ENCODE results near the gene IER5L. TPM values are rescaled to one million over a fixed set of nuclear protein-coding genes. Genes with fewer than 3 reads are reported as not detected.

The IER5L gene
- total and polyA plus RNA-seq, 9 of the 15 experiments (the other 6 are each of a cell fraction or from before 2014, with no cell fraction given): 0.14 to 11.9 (median 0.52) TPM

DNA sequence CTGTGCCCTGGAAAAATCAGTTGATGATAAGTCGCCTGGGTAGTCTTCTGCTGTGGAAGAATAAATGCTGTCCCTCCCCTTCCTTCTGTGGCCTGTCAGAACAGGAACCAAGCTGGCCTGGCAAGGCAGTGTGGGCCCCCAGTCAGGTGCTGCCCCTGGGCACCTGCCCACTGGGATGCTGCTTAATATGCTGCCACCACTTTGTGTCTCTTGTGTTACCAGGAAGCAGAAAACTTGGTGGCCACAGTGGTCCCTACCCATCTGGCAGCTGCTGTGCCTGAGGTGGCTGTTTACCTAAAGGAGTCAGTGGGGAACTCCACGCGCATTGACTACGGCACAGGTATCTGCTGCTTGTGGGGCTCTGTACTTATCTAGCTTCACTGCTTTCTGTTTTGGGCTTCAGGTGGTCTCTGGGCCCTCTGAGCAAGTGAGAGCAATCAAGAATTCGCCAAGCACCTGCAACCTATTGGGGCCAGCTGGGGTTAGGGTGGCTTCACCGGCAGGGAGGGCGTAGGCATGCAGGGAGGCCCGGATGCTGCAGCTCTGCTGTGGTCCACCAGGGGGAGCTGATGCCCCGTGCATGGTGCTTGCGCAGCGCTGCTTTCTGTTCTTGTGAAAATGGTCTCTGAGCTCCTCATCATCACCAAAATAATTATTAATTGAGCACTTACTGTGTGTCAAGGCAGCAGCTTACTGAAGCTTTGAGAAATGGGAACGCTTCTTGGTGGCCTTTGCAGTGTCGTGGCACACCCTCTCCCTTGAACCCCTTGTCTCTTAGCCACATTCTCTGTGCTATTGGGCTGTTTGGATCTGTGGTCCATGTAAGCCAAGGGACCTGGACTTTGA is 46.5 kb downstream of the IER5L start (continued):
- TF ChIP-seq, protein P1, sequence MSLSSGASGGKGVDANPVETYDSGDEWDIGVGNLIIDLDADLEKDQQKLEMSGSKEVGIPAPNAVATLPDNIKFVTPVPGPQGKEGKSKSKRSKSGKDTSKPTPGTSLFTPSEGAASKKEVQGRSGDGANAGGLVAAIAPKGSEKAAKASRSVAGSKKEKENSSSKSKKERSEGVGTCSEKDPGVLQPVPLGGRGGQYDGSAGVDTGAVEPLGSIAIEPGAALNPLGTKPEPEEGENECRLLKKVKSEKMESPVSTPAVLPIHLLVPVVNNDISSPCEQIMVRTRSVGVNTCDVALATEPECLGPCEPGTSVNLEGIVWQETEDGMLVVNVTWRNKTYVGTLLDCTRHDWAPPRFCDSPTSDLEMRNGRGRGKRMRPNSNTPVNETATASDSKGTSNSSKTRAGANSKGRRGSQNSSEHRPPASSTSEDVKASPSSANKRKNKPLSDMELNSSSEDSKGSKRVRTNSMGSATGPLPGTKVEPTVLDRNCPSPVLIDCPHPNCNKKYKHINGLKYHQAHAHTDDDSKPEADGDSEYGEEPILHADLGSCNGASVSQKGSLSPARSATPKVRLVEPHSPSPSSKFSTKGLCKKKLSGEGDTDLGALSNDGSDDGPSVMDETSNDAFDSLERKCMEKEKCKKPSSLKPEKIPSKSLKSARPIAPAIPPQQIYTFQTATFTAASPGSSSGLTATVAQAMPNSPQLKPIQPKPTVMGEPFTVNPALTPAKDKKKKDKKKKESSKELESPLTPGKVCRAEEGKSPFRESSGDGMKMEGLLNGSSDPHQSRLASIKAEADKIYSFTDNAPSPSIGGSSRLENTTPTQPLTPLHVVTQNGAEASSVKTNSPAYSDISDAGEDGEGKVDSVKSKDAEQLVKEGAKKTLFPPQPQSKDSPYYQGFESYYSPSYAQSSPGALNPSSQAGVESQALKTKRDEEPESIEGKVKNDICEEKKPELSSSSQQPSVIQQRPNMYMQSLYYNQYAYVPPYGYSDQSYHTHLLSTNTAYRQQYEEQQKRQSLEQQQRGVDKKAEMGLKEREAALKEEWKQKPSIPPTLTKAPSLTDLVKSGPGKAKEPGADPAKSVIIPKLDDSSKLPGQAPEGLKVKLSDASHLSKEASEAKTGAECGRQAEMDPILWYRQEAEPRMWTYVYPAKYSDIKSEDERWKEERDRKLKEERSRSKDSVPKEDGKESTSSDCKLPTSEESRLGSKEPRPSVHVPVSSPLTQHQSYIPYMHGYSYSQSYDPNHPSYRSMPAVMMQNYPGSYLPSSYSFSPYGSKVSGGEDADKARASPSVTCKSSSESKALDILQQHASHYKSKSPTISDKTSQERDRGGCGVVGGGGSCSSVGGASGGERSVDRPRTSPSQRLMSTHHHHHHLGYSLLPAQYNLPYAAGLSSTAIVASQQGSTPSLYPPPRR (CRISPR knock-in tag; IDR thresholded peaks at IDR 0.05; ENCODE audit: borderline replicate concordance): no peak
- no peak for TF ChIP-seq ZNF140 (CRISPR knock-in tag; IDR thresholded peaks at IDR 0.05)
- no peak for TF ChIP-seq ZNF436 (CRISPR knock-in tag; IDR thresholded peaks at IDR 0.05)
- TF ChIP-seq GABPB1 (CRISPR knock-in tag; IDR thresholded peaks at IDR 0.05): peak; percentile 56; the same call in 1 of the 2 replicates
- TF ChIP-seq ZNF764 (CRISPR knock-in tag; IDR thresholded peaks at IDR 0.05; ENCODE audit: low read depth): no peak
- no peak for TF ChIP-seq KAT8 (IDR thresholded peaks at IDR 0.05; ENCODE audit: low read depth)
- TF ChIP-seq ZNF780A (CRISPR knock-in tag; IDR thresholded peaks at IDR 0.05): no peak
- TF ChIP-seq XRCC3 (IDR thresholded peaks at IDR 0.05): no peak
- TF ChIP-seq STAT5B (CRISPR knock-in tag; IDR thresholded peaks at IDR 0.05): no peak
- no peak for TF ChIP-seq ZNF584 (CRISPR knock-in tag; IDR thresholded peaks at IDR 0.05; ENCODE audit: low read depth)
- TF ChIP-seq MYNN (IDR thresholded peaks at IDR 0.05): no peak
- no peak for TF ChIP-seq MYNN (CRISPR knock-in tag; IDR thresholded peaks at IDR 0.05)
- TF ChIP-seq FOS (IDR thresholded peaks at IDR 0.05; ENCODE audit: extremely low read depth, insufficient read length): no peak
- TF ChIP-seq ZNF12 (CRISPR knock-in tag; IDR thresholded peaks at IDR 0.05): no peak
- no peak for TF ChIP-seq TEAD4 (IDR thresholded peaks at IDR 0.05; ENCODE audit: low read length)
- TF ChIP-seq TEAD4 (CRISPR knock-in tag; IDR thresholded peaks at IDR 0.05; ENCODE audit: borderline replicate concordance): no peak
- TF ChIP-seq SP1 (CRISPR knock-in tag; IDR thresholded peaks at IDR 0.05): 0 out of 2 replicates have a peak, but pooled peaks have one; percentile 29
- TF ChIP-seq KDM5B (IDR thresholded peaks at IDR 0.05; ENCODE audit: insufficient replicate concordance, low read depth, low read length): no peak
- TF ChIP-seq BCOR (IDR thresholded peaks at IDR 0.05): no peak
- TF ChIP-seq SMAD2 (IDR thresholded peaks at IDR 0.05; ENCODE audit: low read depth, low read length): no peak
- TF ChIP-seq, protein P2, sequence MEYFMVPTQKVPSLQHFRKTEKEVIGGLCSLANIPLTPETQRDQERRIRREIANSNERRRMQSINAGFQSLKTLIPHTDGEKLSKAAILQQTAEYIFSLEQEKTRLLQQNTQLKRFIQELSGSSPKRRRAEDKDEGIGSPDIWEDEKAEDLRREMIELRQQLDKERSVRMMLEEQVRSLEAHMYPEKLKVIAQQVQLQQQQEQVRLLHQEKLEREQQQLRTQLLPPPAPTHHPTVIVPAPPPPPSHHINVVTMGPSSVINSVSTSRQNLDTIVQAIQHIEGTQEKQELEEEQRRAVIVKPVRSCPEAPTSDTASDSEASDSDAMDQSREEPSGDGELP (CRISPR knock-in tag; IDR thresholded peaks at IDR 0.05; ENCODE audit: borderline replicate concordance): peak; percentile 79; the same call in 1 of the 2 replicates
- no peak for TF ChIP-seq ILF3 (IDR thresholded peaks at IDR 0.05; ENCODE audit: borderline replicate concordance)
- TF ChIP-seq ATF7 (IDR thresholded peaks at IDR 0.05): peak; percentile 34; the same call in 1 of the 2 replicates
- peak; percentile 65 for TF ChIP-seq ZFP36 (IDR thresholded peaks at IDR 0.05; ENCODE audit: low read depth, low read length, partially characterized antibody)
- no peak for TF ChIP-seq ZNF717 (CRISPR knock-in tag; IDR thresholded peaks at IDR 0.05)

Measured in K562 (cell line).